Measurements from ENCODE around the gene CDH11.

Gene CDH11

DNA sequence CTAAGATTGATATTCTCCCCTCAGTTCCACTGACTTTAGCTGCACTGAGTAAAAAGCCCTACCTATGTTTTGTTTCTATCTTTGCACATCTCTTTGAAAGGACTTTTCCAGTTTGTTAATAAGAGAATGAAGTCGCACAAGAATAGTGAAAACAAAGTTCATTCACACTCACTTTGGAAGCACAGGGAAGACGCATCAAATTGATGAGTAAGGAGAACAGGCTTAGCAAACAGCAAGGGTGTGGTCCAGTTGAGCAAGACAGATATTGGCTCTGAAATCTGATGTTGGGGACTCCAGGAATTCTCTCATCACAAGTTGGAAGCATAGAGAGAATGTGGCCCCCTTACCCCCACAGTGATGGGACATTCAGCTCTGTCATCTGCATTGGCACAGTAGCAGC, 221.3 kb downstream of the CDH11 start:
- CTCF ChIA-PET, result no interaction called here
- POLR2A ChIA-PET, result no interaction called here
- Histone ChIP-seq H3K27ac (ENCODE audit: insufficient read depth in 1 of 2, low read depth in 1 of 2, low read length in 2 of 2, poor library complexity in 1 of 2, severe bottlenecking in 2 of 2) (no peak overlapping the region), H3K4me3 (ENCODE audit: control insufficient read depth in 1 of 7, extremely low read depth in 1 of 7, insufficient read depth in 4 of 7, low read depth in 2 of 7, low read length in 6 of 7) (no peak overlapping the region), H3K4me1 (ENCODE audit: control extremely low read depth in 1 of 4, control insufficient read depth in 4 of 4, insufficient read depth in 4 of 4, low read length in 3 of 4) (no peaks in the 10 kb centered on the region), H3K9me3 (ENCODE audit: control extremely low read depth in 1 of 5, control insufficient read depth in 4 of 5, insufficient read depth in 2 of 5, low read depth in 1 of 5, low read length in 4 of 5) (no peaks in the 10 kb centered on the region), H3K36me3 (ENCODE audit: control insufficient read depth in 4 of 4, insufficient read depth in 4 of 4, low read length in 3 of 4) (no peaks in the 10 kb centered on the region), H3K27me3 (replicated peaks in 2 of 5; ENCODE audit: control insufficient read depth in 4 of 5, insufficient read depth in 5 of 5, low read length in 4 of 5) (no peaks in the 10 kb centered on the region)
- WGBS (ENCODE audit: insufficient coverage), result 86% methylated on average over 1 of the region's 2 CpGs
- no peak for DNase-seq

DNA sequence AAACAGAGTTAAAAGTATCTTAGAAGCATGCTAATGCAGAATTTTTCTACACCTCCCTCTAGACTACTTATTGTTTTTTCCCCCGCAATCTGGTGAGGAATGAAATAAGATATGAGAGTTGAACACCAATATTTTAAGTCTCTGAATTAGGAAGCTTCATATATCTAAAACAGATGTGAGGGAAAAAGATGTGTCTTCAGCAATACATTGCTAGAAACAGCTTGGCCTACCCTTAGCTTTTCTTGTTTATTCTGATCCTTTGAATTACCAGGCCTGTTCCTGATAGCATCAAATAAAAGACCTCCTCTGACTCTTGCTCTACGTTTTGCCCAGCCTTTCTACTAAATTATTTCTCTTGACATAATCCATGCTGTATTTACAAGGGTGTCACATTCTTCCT, 221.8 kb downstream of the CDH11 start:
- no CpG with 5 or more reads among the region's 2 CpGs for WGBS (ENCODE audit: insufficient coverage)
- H3K4me3 ChIP-seq (ENCODE audit: control insufficient read depth in 1 of 7, extremely low read depth in 1 of 7, insufficient read depth in 4 of 7, low read depth in 2 of 7, low read length in 6 of 7), result no peak overlapping the region
- H3K4me1 ChIP-seq (ENCODE audit: control extremely low read depth in 1 of 4, control insufficient read depth in 4 of 4, insufficient read depth in 4 of 4, low read length in 3 of 4), result no peaks in the 10 kb centered on the region
- ChIA-PET POLR2A (no interaction called here), CTCF (no interaction called here)
- no peak for DNase-seq
- no peaks in the 10 kb centered on the region for H3K36me3 ChIP-seq (ENCODE audit: control insufficient read depth in 4 of 4, insufficient read depth in 4 of 4, low read length in 3 of 4)
- no peaks in the 10 kb centered on the region for H3K27me3 ChIP-seq (replicated peaks in 2 of 5; ENCODE audit: control insufficient read depth in 4 of 5, insufficient read depth in 5 of 5, low read length in 4 of 5)
- H3K9me3 ChIP-seq (ENCODE audit: control extremely low read depth in 1 of 5, control insufficient read depth in 4 of 5, insufficient read depth in 2 of 5, low read depth in 1 of 5, low read length in 4 of 5), result no peaks in the 10 kb centered on the region
- H3K27ac ChIP-seq (ENCODE audit: insufficient read depth in 1 of 2, low read depth in 1 of 2, low read length in 2 of 2, poor library complexity in 1 of 2, severe bottlenecking in 2 of 2), result no peak overlapping the region

DNA sequence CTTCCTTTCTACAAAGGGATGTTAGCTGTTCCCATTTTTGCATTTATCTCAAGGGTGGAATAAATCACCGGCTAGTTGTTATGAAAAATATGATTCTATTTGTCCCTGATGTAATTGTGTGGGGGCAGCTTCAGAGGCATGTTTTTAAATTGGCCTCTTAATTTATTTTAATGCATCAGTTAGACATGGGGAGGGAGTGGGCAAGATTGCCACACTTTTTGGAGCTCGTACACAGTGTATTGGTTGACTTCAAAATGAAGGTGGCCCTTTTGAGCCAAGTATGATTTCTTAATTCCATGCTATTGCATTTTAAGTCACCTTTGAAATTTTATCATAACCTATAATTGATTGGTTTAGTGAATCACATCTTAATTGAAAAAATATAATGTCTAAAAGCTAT, 223.7 kb downstream of the CDH11 start:
- POLR2A ChIA-PET, result no interaction called here
- WGBS (ENCODE audit: insufficient coverage), result 100% methylated on average over 1 of the region's 2 CpGs

More for the DNA sequence above, 223.7 kb downstream of the CDH11 start:
- no peak for DNase-seq
- Histone ChIP-seq H3K36me3 (ENCODE audit: control insufficient read depth in 4 of 4, insufficient read depth in 4 of 4, low read length in 3 of 4) (no peaks in the 10 kb centered on the region), H3K4me3 (ENCODE audit: control insufficient read depth in 1 of 7, extremely low read depth in 1 of 7, insufficient read depth in 4 of 7, low read depth in 2 of 7, low read length in 6 of 7) (no peak overlapping the region), H3K9me3 (ENCODE audit: control extremely low read depth in 1 of 5, control insufficient read depth in 4 of 5, insufficient read depth in 2 of 5, low read depth in 1 of 5, low read length in 4 of 5) (no peaks in the 10 kb centered on the region), H3K4me1 (ENCODE audit: control extremely low read depth in 1 of 4, control insufficient read depth in 4 of 4, insufficient read depth in 4 of 4, low read length in 3 of 4) (no peaks in the 10 kb centered on the region), H3K27me3 (replicated peaks in 2 of 5; ENCODE audit: control insufficient read depth in 4 of 5, insufficient read depth in 5 of 5, low read length in 4 of 5) (no peaks in the 10 kb centered on the region), H3K27ac (ENCODE audit: insufficient read depth in 1 of 2, low read depth in 1 of 2, low read length in 2 of 2, poor library complexity in 1 of 2, severe bottlenecking in 2 of 2) (no peak overlapping the region)
- CTCF ChIA-PET, result no interaction called here

Measured in common myeloid progenitor, CD34-positive (primary cell).